CD14-positive monocyte (primary cell): ENCODE measurements around the gene IGFN1. TPM values are rescaled to one million over a fixed set of nuclear protein-coding genes. Genes with fewer than 3 reads are reported as not detected.

Source experiments
- DNase-seq, 3 donors: peaks; one replicate each; pipeline ENCODE4 v3.0.0-alpha.2; 2011 to 2022
- H2AFZ ChIP-seq: 2 replicates; pipeline ENCODE4 v1.6.0; 2012; ENCODE audit warnings: mild to moderate bottlenecking, low read depth, low read length, inconsistent platforms; ENCODE audit not compliant: insufficient read depth, poor library complexity, severe bottlenecking
- H3K27ac ChIP-seq, 2 donors: 1 replicate in 1 of 2; 2 replicates in 1 of 2; pipeline ENCODE4 v1.5.1; 2012 to 2013; ENCODE audit warnings: low read length in 2 of 2, control low read depth in 1 of 2, inconsistent platforms in 1 of 2, low read depth in 1 of 2, mild to moderate bottlenecking in 1 of 2
- H3K27me3 ChIP-seq, 2 donors: one replicate each; pipeline versions ENCODE4 v1.6.0 to v1.6.1; 2011 to 2013; ENCODE audit warnings: low read length in 2 of 2; ENCODE audit not compliant: control insufficient read depth in 2 of 2, insufficient read depth in 2 of 2
- H3K36me3 ChIP-seq, 2 donors: replicated peaks in 1 of 2; 1 replicate in 1 of 2; 2 replicates in 1 of 2; pipeline versions ENCODE4 v1.5.1 to v1.6.1; 2012 to 2013; ENCODE audit warnings: low read length in 2 of 2, control low read depth in 1 of 2, inconsistent platforms in 1 of 2, mild to moderate bottlenecking in 1 of 2; ENCODE audit not compliant: insufficient read depth in 2 of 2, control insufficient read depth in 1 of 2
- H3K4me1 ChIP-seq, 2 donors: 1 replicate in 1 of 2; 2 replicates in 1 of 2; pipeline versions ENCODE4 v1.5.1 to v1.6.1; 2012 to 2013; ENCODE audit warnings: low read length in 2 of 2, control low read depth in 1 of 2, inconsistent platforms in 1 of 2, mild to moderate bottlenecking in 1 of 2, moderate library complexity in 1 of 2; ENCODE audit not compliant: insufficient read depth in 2 of 2, control insufficient read depth in 1 of 2
- H3K4me2 ChIP-seq: replicated peaks from 2 replicates; pipeline ENCODE3; 2012; ENCODE audit warnings: low read length, moderate library complexity, mild to moderate bottlenecking; ENCODE audit not compliant: poor library complexity, severe bottlenecking; ENCODE audit errors: extremely low read depth
- H3K4me3 ChIP-seq, 3 experiments: fragments of 200-600 bp in 1 of 3; sonication (generic) in 1 of 3; replicated peaks in 1 of 3; 1 replicate in 2 of 3; 2 replicates in 1 of 3; pipeline ENCODE4 v1.5.1; 2011 to 2013; ENCODE audit warnings: low read length in 3 of 3, mild to moderate bottlenecking in 3 of 3, control low read depth in 2 of 3, low read depth in 2 of 3, inconsistent platforms in 1 of 3, moderate library complexity in 1 of 3
- H3K79me2 ChIP-seq: 2 replicates; pipeline ENCODE4 v1.6.0; 2012; ENCODE audit warnings: mild to moderate bottlenecking, control low read depth, inconsistent platforms, low read length, moderate library complexity; ENCODE audit not compliant: insufficient read depth
- H3K9ac ChIP-seq: 2 replicates; pipeline ENCODE4 v1.6.0; 2017; ENCODE audit warnings: low read length, mild to moderate bottlenecking; ENCODE audit not compliant: insufficient read depth, poor library complexity, severe bottlenecking
- H3K9me3 ChIP-seq, 2 donors: replicated peaks in 1 of 2; 1 replicate in 1 of 2; 2 replicates in 1 of 2; pipeline versions ENCODE4 v1.5.1 to v1.6.1; 2012 to 2013; ENCODE audit warnings: low read length in 2 of 2, control low read depth in 1 of 2; ENCODE audit not compliant: control insufficient read depth in 1 of 2, insufficient read depth in 1 of 2
- H4K20me1 ChIP-seq: 2 replicates; pipeline ENCODE4 v1.6.0; 2012; ENCODE audit warnings: mild to moderate bottlenecking, low read length, control low read depth, moderate library complexity; ENCODE audit not compliant: insufficient read depth
- H3K27ac Mint-ChIP-seq, 7 donors: one replicate each; pipeline ENCODE4 v1.8.0; 2020; ENCODE audit warnings: mild to moderate bottlenecking in 7 of 7, mixed read lengths in 7 of 7, moderate library complexity in 6 of 7, inconsistent platforms in 2 of 7
- H3K27me3 Mint-ChIP-seq, 3 donors: one replicate each; pipeline ENCODE4 v1.8.0; 2021 to 2022; ENCODE audit warnings: low read depth in 3 of 3, mild to moderate bottlenecking in 3 of 3, mixed read lengths in 3 of 3, moderate library complexity in 3 of 3, inconsistent platforms in 1 of 3
- H3K36me3 Mint-ChIP-seq, 2 donors: one replicate each; pipeline ENCODE4 v1.8.0; 2020; ENCODE audit warnings: mixed read lengths in 2 of 2, inconsistent platforms in 1 of 2, mild to moderate bottlenecking in 1 of 2
- H3K4me1 Mint-ChIP-seq: one replicate; pipeline ENCODE4 v1.8.0; 2020; ENCODE audit warnings: mild to moderate bottlenecking, mixed read lengths
- H3K4me3 Mint-ChIP-seq, 2 donors: one replicate each; pipeline ENCODE4 v1.8.0; 2020; ENCODE audit warnings: mild to moderate bottlenecking in 2 of 2, mixed read lengths in 2 of 2, moderate library complexity in 1 of 2
- H3K9me3 Mint-ChIP-seq, 7 donors: one replicate each; pipeline ENCODE4 v1.8.0; 2020 to 2022; ENCODE audit warnings: mixed read lengths in 7 of 7, mild to moderate bottlenecking in 6 of 7, moderate library complexity in 6 of 7, inconsistent platforms in 2 of 7
- CTCF ChIP-seq: fragments of 200-600 bp; IDR thresholded peaks from one replicate; pipeline ENCODE4 v1.8.0; 2022; ENCODE audit warnings: antibody characterized with exemption, mild to moderate bottlenecking
- WGBS: methylation state at CpG from one replicate; pipeline ENCODE4 v1.1.5; 2013; ENCODE audit warnings: missing lambda C conversion rate; ENCODE audit not compliant: insufficient coverage; 5-methylcytosine and 5-hydroxymethylcytosine counted together
- intact Hi-C, 2 donors: fragments of 100-400 bp; cut with micrococcal nuclease; formaldehyde crosslinking; loops; one replicate each; pipeline versions ENCODE4 v1.15.0 to v1.15.1; 2023
- polyA plus RNA-seq, 3 donors: library from polyadenylated mRNA; depleted of rRNA in 1 of 3; unstranded in 2 of 3; stranded (reverse) in 1 of 3; fragments of 300-500 nt in 2 of 3; fragments of >200 nt in 1 of 3; fragmentation: Illumina TruSeq in 2 of 3; gene quantifications; 1 replicate in 2 of 3; 2 replicates in 1 of 3; pipeline ENCODE4 v1.2.3, GENCODE V29; 2012 to 2021

Gene IGFN1
- polyA plus RNA-seq, 3 donors: not detected

DNA sequence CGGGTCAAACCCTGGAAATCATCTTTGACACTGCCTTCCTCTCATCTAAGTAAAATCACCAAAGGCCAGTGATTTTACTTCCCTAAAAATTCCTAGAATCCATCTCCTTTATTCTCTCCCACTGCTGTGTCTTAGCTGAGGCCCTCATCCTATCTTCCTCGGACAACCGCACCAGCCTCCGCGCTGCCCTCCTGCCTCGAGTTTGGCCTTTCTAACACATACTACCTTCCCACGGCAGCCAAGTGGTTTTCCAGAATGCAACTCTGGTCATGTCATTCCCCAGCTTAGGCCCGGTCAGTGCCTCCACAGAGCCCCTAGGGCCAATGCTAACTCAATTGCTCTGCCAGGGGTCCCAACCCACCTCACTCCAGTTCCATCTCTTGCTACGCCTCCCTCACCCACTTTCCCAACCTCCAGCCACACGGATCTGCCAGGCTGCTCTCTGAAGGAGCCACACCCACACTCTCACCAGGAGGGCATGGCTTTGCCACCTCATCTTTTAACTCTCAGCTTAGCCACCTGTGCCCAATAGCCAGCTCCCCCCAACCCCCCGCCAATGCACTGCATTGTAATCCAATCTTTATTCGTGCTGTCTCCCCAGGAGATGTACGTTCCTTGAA, 43.1 kb upstream of the IGFN1 start:
- WGBS: 88% methylated on average over 12 of the region's 13 CpGs
- peak overlapping the region in 2 of 7 donors; percentile 37 to 43 for H3K27ac Mint-ChIP-seq
- no peak for TF ChIP-seq CTCF

DNA sequence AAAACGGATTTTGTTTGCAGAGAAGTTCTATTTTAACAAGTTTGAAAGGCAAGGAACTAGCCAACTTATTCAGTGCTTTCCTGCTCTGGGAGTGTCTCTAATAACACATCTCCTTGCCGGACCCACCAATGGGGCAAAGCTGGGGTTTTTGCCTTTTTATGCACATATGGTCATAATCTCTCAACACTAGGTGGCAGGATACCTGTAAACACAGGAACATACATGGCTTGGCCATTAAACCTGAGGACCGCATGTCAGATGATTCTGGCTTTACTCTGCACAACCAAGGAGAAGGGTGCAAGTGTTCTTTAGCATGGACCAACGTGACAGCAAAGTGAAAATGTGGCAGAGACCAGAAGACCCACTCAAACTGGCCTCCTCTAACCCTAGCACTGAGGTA, 41.2 kb upstream of the IGFN1 start:
- H3K4me3 ChIP-seq: no peak overlapping the region
- no peak for TF ChIP-seq CTCF
- Mint-ChIP-seq H3K9me3 (no peaks in the 10 kb centered on the region), H3K27ac (no peak overlapping the region), H3K4me3 (no peak overlapping the region), H3K27me3 (peaks cover 0 to 2% (median 1%) of the 10 kb centered on the region in 3 donors), H3K36me3 (peaks cover 57 to 64% of the 10 kb centered on the region in 2 donors), H3K4me1 (peaks cover 10% of the 10 kb centered on the region)
- H3K27me3 ChIP-seq: no peaks in the 10 kb centered on the region
- intact Hi-C loops: no loop called here
- 77% methylated on average over 3 of the region's 4 CpGs for WGBS
- DNase-seq: no peak
- peaks cover 3% of the 10 kb centered on the region for H3K79me2 ChIP-seq
- no peak overlapping the region for H3K9ac ChIP-seq
- peaks cover 48 to 74% of the 10 kb centered on the region in 2 donors for H3K36me3 ChIP-seq
- H3K9me3 ChIP-seq: no peaks in the 10 kb centered on the region
- no peak overlapping the region for H2AFZ ChIP-seq
- no peaks in the 10 kb centered on the region for H4K20me1 ChIP-seq
- no peak overlapping the region for H3K27ac ChIP-seq
- H3K4me1 ChIP-seq: peaks cover 8 to 10% of the 10 kb centered on the region in 2 donors
- no peak overlapping the region for H3K4me2 ChIP-seq

More for the DNA sequence above, 43.1 kb upstream of the IGFN1 start:
- intact Hi-C loops: no loop called here
- H3K27ac ChIP-seq: no peak overlapping the region
- peaks cover 66 to 93% of the 10 kb centered on the region in 2 donors for H3K36me3 ChIP-seq
- H3K4me1 ChIP-seq: no peaks in the 10 kb centered on the region
- H3K27me3 ChIP-seq: no peaks in the 10 kb centered on the region
- no peak overlapping the region for H3K4me2 ChIP-seq
- H3K9me3 Mint-ChIP-seq: no peaks in the 10 kb centered on the region
- peaks cover 0 to 2% (median 1%) of the 10 kb centered on the region in 3 donors for H3K27me3 Mint-ChIP-seq
- DNase-seq: no peak
- no peaks in the 10 kb centered on the region for H4K20me1 ChIP-seq
- H3K4me3 Mint-ChIP-seq: no peak overlapping the region
- no peak overlapping the region for H3K9ac ChIP-seq
- peaks cover 76 to 83% of the 10 kb centered on the region in 2 donors for H3K36me3 Mint-ChIP-seq
- peaks cover under 1% of the 10 kb centered on the region for H3K4me1 Mint-ChIP-seq
- H2AFZ ChIP-seq: no peak overlapping the region
- no peaks in the 10 kb centered on the region for H3K9me3 ChIP-seq
- no peaks in the 10 kb centered on the region for H3K79me2 ChIP-seq
- no peak overlapping the region for H3K4me3 ChIP-seq
